NB4 (cell line): ENCODE data around the gene ACIN1.

Experiments
- CTCF ChIP-seq: IDR thresholded peaks from one replicate; pipeline ENCODE4 v1.5.1; 2012; ENCODE audit warnings: low read depth, low read length
- POLR2A ChIP-seq: IDR thresholded peaks from 2 replicates; pipeline ENCODE4 v1.6.1; 2011; ENCODE audit warnings: mild to moderate bottlenecking; ENCODE audit not compliant: insufficient read length; ENCODE audit errors: extremely low read depth

- no peak for TF ChIP-seq POLR2A
- TF ChIP-seq CTCF, result no peak
Measured at GRCh38 chr14:23043145-23043544, 51.8 kb downstream of the ACIN1 start.
